ENCODE results near the gene LIN9.
"Not testable (repeated sequence)": the region's sequence is repeated elsewhere in the genome, so short reads cannot be mapped to it uniquely, and the experiment has no call there.

LIN9 gene

GRCh38 chr1:226308723-226309397 lies at the start of gene LIN9:
Gene LIN9 (minus strand): TSS chr1:226309164. CDS start chr1:226309139, 25 bp downstream.
- DNase-seq (ENCODE audit: low read depth) = peak; percentile 81

- DNase-seq (ENCODE audit: low read depth) = no peak
These were observed 48.5 kb upstream of the LIN9 start for GRCh38 chr1:226357416-226357815.

- DNase-seq (ENCODE audit: low read depth) = no peak
These were observed 46.9 kb upstream of the LIN9 start for GRCh38 chr1:226355669-226356551.

- DNase-seq (ENCODE audit: low read depth) = no peak
These were observed 46.1 kb upstream of the LIN9 start for GRCh38 chr1:226355016-226355415.

GRCh38 chr1:226353698-226354525 lies 44.9 kb upstream of the LIN9 start:
- no peak for DNase-seq (ENCODE audit: low read depth)

GRCh38 chr1:226351709-226352108 lies 42.7 kb upstream of the LIN9 start:
- DNase-seq (ENCODE audit: low read depth) = no peak

GRCh38 chr1:226350519-226350865 lies 41.5 kb upstream of the LIN9 start:
- no peak for DNase-seq (ENCODE audit: low read depth)

- no peak for DNase-seq (ENCODE audit: low read depth)
These were observed 41.0 kb upstream of the LIN9 start for GRCh38 chr1:226349801-226350518.

- DNase-seq (ENCODE audit: low read depth) = no peak
These were observed 40.1 kb upstream of the LIN9 start for GRCh38 chr1:226349081-226349480.

- no peak for DNase-seq (ENCODE audit: low read depth)
These were observed 35.7 kb upstream of the LIN9 start for GRCh38 chr1:226344441-226345259.

- no peak for DNase-seq (ENCODE audit: low read depth)
These were observed 33.7 kb upstream of the LIN9 start for GRCh38 chr1:226342656-226343055.

GRCh38 chr1:226340111-226340510 lies 31.1 kb upstream of the LIN9 start:
- not testable (repeated sequence) for DNase-seq (ENCODE audit: low read depth)

GRCh38 chr1:226337276-226337875 lies 28.4 kb upstream of the LIN9 start:
- DNase-seq (ENCODE audit: low read depth) = no peak

- no peak for DNase-seq (ENCODE audit: low read depth)
These were observed 26.7 kb upstream of the LIN9 start for GRCh38 chr1:226335661-226336060.

- no peak for DNase-seq (ENCODE audit: low read depth)
These were observed 24.0 kb upstream of the LIN9 start for GRCh38 chr1:226332947-226333346.

- no peak for DNase-seq (ENCODE audit: low read depth)
These were observed 20.3 kb upstream of the LIN9 start for GRCh38 chr1:226329237-226329636.

GRCh38 chr1:226327761-226328162 lies 18.8 kb upstream of the LIN9 start:
- no peak for DNase-seq (ENCODE audit: low read depth)

GRCh38 chr1:226325178-226325577 lies 16.2 kb upstream of the LIN9 start:
- DNase-seq (ENCODE audit: low read depth) = no peak

GRCh38 chr1:226324479-226324878 lies 15.5 kb upstream of the LIN9 start:
- DNase-seq (ENCODE audit: low read depth) = no peak

GRCh38 chr1:226322986-226323385 lies 14.0 kb upstream of the LIN9 start:
- DNase-seq (ENCODE audit: low read depth) = no peak

- no peak for DNase-seq (ENCODE audit: low read depth)
These were observed 12.0 kb upstream of the LIN9 start for GRCh38 chr1:226320930-226321329.

Measured in amniotic epithelial cell (primary cell).